SIG-M5 treated with dmso at 0.1 percent for 504 hours (cell line): ENCODE measurements around the gene GATB.

Experiments
- DNase-seq: peaks from one replicate; lab custom pipeline; 2025; ENCODE audit not compliant: unreplicated experiment; lab: John Stamatoyannopoulos, UW

The GATB gene

GRCh38 chr4:151700566-151701316 lies 60.1 kb downstream of the GATB start:
- no peak for DNase-seq

- DNase-seq: no peak
Observed at GRCh38 chr4:151698213-151698612, 62.6 kb downstream of the GATB start.

- DNase-seq: no peak
Observed at GRCh38 chr4:151694961-151695720, 65.7 kb downstream of the GATB start.

GRCh38 chr4:151692821-151693673 lies 67.8 kb downstream of the GATB start:
- DNase-seq: no peak

GRCh38 chr4:151692443-151692782 lies 68.4 kb downstream of the GATB start:
- no peak for DNase-seq

GRCh38 chr4:151691639-151692442 lies 69.0 kb downstream of the GATB start:
- no peak for DNase-seq

GRCh38 chr4:151690876-151691275 lies 69.9 kb downstream of the GATB start:
- no peak for DNase-seq

- no peak for DNase-seq
Observed at GRCh38 chr4:151690164-151690870, 70.5 kb downstream of the GATB start.

- no peak for DNase-seq
Observed at GRCh38 chr4:151689211-151689991, 71.4 kb downstream of the GATB start.

- no peak for DNase-seq
Observed at GRCh38 chr4:151688785-151689043, 72.1 kb downstream of the GATB start.

- DNase-seq: no peak
Observed at GRCh38 chr4:151688003-151688784, 72.6 kb downstream of the GATB start.

- no peak for DNase-seq
Observed at GRCh38 chr4:151687021-151687640, 73.7 kb downstream of the GATB start.

GRCh38 chr4:151685303-151685702 lies 75.5 kb downstream of the GATB start:
- no peak for DNase-seq

GRCh38 chr4:151681085-151681484 lies 79.7 kb downstream of the GATB start:
- no peak for DNase-seq

GRCh38 chr4:151679231-151679630 lies 81.6 kb downstream of the GATB start:
- DNase-seq: no peak

- DNase-seq: no peak
Observed at GRCh38 chr4:151678048-151678872, 82.5 kb downstream of the GATB start.

GRCh38 chr4:151677193-151677592 lies 83.6 kb downstream of the GATB start:
- DNase-seq: no peak

GRCh38 chr4:151676301-151676700 lies 84.5 kb downstream of the GATB start:
- DNase-seq: no peak
